Effector memory CD4-positive, alpha-beta T cell (primary cell): ENCODE data around the gene CCL25.
A peak's percentile ranks its signal among the peaks of the same experiment; 100 is the strongest.
"Not testable (repeated sequence)": the region's sequence is repeated elsewhere in the genome, so short reads cannot be mapped to it uniquely, and the experiment has no call there.

Experiments used
- DNase-seq, 3 donors: peaks; one replicate each; pipeline ENCODE4 v3.0.0-alpha.2; 2020
- H3K27ac ChIP-seq: 2 replicates; pipeline ENCODE4 v1.7.0; 2013; ENCODE audit warnings: mild to moderate bottlenecking, low read length, moderate library complexity; ENCODE audit not compliant: insufficient read depth, poor library complexity, severe bottlenecking
- H3K27me3 ChIP-seq: replicated peaks from 2 replicates; pipeline ENCODE4 v1.7.0; 2013; ENCODE audit warnings: mild to moderate bottlenecking, low read length; ENCODE audit not compliant: insufficient read depth, control insufficient read depth, poor library complexity, severe bottlenecking
- H3K36me3 ChIP-seq: 2 replicates; pipeline ENCODE4 v1.7.0; 2013; ENCODE audit warnings: mild to moderate bottlenecking, low read length, moderate library complexity; ENCODE audit not compliant: control insufficient read depth, insufficient read depth
- H3K4me1 ChIP-seq: 2 replicates; pipeline ENCODE4 v1.7.0; 2013; ENCODE audit warnings: low read length, mild to moderate bottlenecking; ENCODE audit not compliant: control insufficient read depth, insufficient read depth, poor library complexity, severe bottlenecking
- H3K4me3 ChIP-seq: 2 replicates; pipeline ENCODE4 v1.7.0; 2013; ENCODE audit warnings: low read length, low read depth, mild to moderate bottlenecking; ENCODE audit not compliant: insufficient read depth, poor library complexity, severe bottlenecking
- H3K9me3 ChIP-seq: 2 replicates; pipeline ENCODE4 v1.7.0; 2013; ENCODE audit warnings: mild to moderate bottlenecking, low read length, moderate library complexity; ENCODE audit not compliant: control insufficient read depth
- total RNA-seq, 3 donors: gene quantifications; one replicate each; lab custom pipeline; 2026; lab: John Stamatoyannopoulos, UW

The CCL25 gene
- 0 reads per million in 3 donors for total RNA-seq

- Histone ChIP-seq H3K4me3 (no peak within 1 kb of the TSS), H3K27me3 (no peaks in the 10 kb centered on the region), H3K9me3 (no peaks in the 10 kb centered on the region), H3K36me3 (no peaks in the 10 kb centered on the region), H3K4me1 (peaks cover 6% of the 10 kb centered on the region), H3K27ac (no peak within 1 kb of the TSS)
- no peak for DNase-seq
Measured at GRCh38 chr19:8052464-8052859, at the start of gene CCL25. CCL25 (plus strand) TSS chr19:8052760; CDS start chr19:8053050, 290 bp downstream.

GRCh38 chr19:8004001-8004400 is 48.6 kb upstream of the CCL25 start:
- no peak overlapping the region for H3K4me3 ChIP-seq
- H3K36me3 ChIP-seq, result no peaks in the 10 kb centered on the region
- H3K27me3 ChIP-seq, result no peaks in the 10 kb centered on the region
- H3K9me3 ChIP-seq, result no peaks in the 10 kb centered on the region
- DNase-seq, result no peak
- H3K27ac ChIP-seq, result no peak overlapping the region
- peaks cover 25% of the 10 kb centered on the region for H3K4me1 ChIP-seq

GRCh38 chr19:8004723-8005513 is 47.6 kb upstream of the CCL25 start:
- peaks cover 25% of the 10 kb centered on the region for H3K4me1 ChIP-seq
- no peaks in the 10 kb centered on the region for H3K36me3 ChIP-seq
- peak overlapping the region; percentile 59 for H3K4me3 ChIP-seq
- H3K9me3 ChIP-seq, result no peaks in the 10 kb centered on the region
- H3K27me3 ChIP-seq, result no peaks in the 10 kb centered on the region
- peak in 2 of 3 donors; percentile 6 to 19 for DNase-seq
- H3K27ac ChIP-seq, result no peak overlapping the region

- no peaks in the 10 kb centered on the region for H3K27me3 ChIP-seq
- H3K36me3 ChIP-seq, result no peaks in the 10 kb centered on the region
- peak within 1 kb of the TSS; percentile 84 for H3K4me3 ChIP-seq
- H3K9me3 ChIP-seq, result no peaks in the 10 kb centered on the region
- peak within 1 kb of the TSS; percentile 77 for H3K27ac ChIP-seq
- peaks cover 25% of the 10 kb centered on the region for H3K4me1 ChIP-seq
- DNase-seq, result peak; percentile 81 to 82 (median 81)
Measured at GRCh38 chr19:8005534-8006256, 46.9 kb upstream of the CCL25 start, which contains the start of gene ELAVL1. ELAVL1 (minus strand) TSS chr19:8005641; CDS start chr19:7991815, 13,826 bp downstream.

GRCh38 chr19:8017808-8018207 is 34.8 kb upstream of the CCL25 start:
- Histone ChIP-seq H3K4me3 (no peak overlapping the region), H3K27ac (no peak overlapping the region), H3K36me3 (no peaks in the 10 kb centered on the region), H3K9me3 (no peaks in the 10 kb centered on the region), H3K27me3 (no peaks in the 10 kb centered on the region), H3K4me1 (no peaks in the 10 kb centered on the region)
- peak in 1 of 3 donors; percentile 24 for DNase-seq

GRCh38 chr19:8020681-8021080 is 31.9 kb upstream of the CCL25 start:
- H3K36me3 ChIP-seq, result no peaks in the 10 kb centered on the region
- no peak overlapping the region for H3K4me3 ChIP-seq
- H3K4me1 ChIP-seq, result no peaks in the 10 kb centered on the region
- DNase-seq, result no peak
- no peaks in the 10 kb centered on the region for H3K27me3 ChIP-seq
- no peak overlapping the region for H3K27ac ChIP-seq
- no peaks in the 10 kb centered on the region for H3K9me3 ChIP-seq

- Histone ChIP-seq H3K27me3 (no peaks in the 10 kb centered on the region), H3K4me3 (no peak overlapping the region), H3K9me3 (no peaks in the 10 kb centered on the region), H3K4me1 (no peaks in the 10 kb centered on the region), H3K27ac (no peak overlapping the region), H3K36me3 (no peaks in the 10 kb centered on the region)
- no peak for DNase-seq
Measured at GRCh38 chr19:8021374-8021773, 31.2 kb upstream of the CCL25 start.

GRCh38 chr19:8022275-8022674 is 30.3 kb upstream of the CCL25 start:
- no peaks in the 10 kb centered on the region for H3K4me1 ChIP-seq
- H3K27me3 ChIP-seq, result no peaks in the 10 kb centered on the region
- no peaks in the 10 kb centered on the region for H3K36me3 ChIP-seq
- no peak overlapping the region for H3K27ac ChIP-seq
- H3K9me3 ChIP-seq, result no peaks in the 10 kb centered on the region
- no peak for DNase-seq
- no peak overlapping the region for H3K4me3 ChIP-seq

GRCh38 chr19:8023371-8023770 is 29.2 kb upstream of the CCL25 start:
- no peak overlapping the region for H3K27ac ChIP-seq
- H3K4me3 ChIP-seq, result no peak overlapping the region
- no peaks in the 10 kb centered on the region for H3K27me3 ChIP-seq
- H3K4me1 ChIP-seq, result no peaks in the 10 kb centered on the region
- no peak for DNase-seq
- H3K36me3 ChIP-seq, result no peaks in the 10 kb centered on the region
- H3K9me3 ChIP-seq, result no peaks in the 10 kb centered on the region

- DNase-seq, H3K9me3 ChIP-seq, H3K27ac ChIP-seq, H3K4me1 ChIP-seq, H3K27me3 ChIP-seq, H3K36me3 ChIP-seq, H3K4me3 ChIP-seq: not testable (repeated sequence)
Measured at GRCh38 chr19:8024256-8024655, 28.3 kb upstream of the CCL25 start.
